SH-SY5Y (cell line): Measurements from ENCODE around the gene ENAM.

Source experiments
- GATA2 ChIP-seq: IDR thresholded peaks from 2 replicates; pipeline ENCODE4 v1.6.1; 2011; ENCODE audit warnings: mild to moderate bottlenecking, low read depth, low read length
- GATA3 ChIP-seq: IDR thresholded peaks from 2 replicates; pipeline ENCODE4 v1.6.1; 2011; ENCODE audit warnings: low read depth, mild to moderate bottlenecking, low read length, moderate library complexity

- TF ChIP-seq GATA3: no peak
- no peak for TF ChIP-seq GATA2
These were observed 4.2 kb upstream of the ENAM start for GRCh38 chr4:70624226-70624793.
